HCT116 (cell line): Measurements from ENCODE around the gene TRPM6. TPM values are rescaled to one million over a fixed set of nuclear protein-coding genes. Genes with fewer than 3 reads are reported as not detected.

Experiments used
- ATAC-seq: fragments of 200-7000 bp; cut with Tn5 transposase; 2 replicates; pipeline ENCODE4 v1.9.1; 2020; ENCODE audit warnings: mild to moderate bottlenecking, moderate library complexity
- BruUV-seq: library from RNA; stranded (reverse); fragments of 400-500 nt; replicated peaks from 2 replicates; lab custom pipeline; 2021; lab: Mats Ljungman, UMichigan
- CTCF ChIA-PET: fragments of 300-600 bp; sonication (Branson Sonifier 250); formaldehyde crosslinking; loops from one replicate; lab custom pipeline; 2021; ENCODE audit warnings: antibody characterized with exemption; lab: Charles Lee
- POLR2A ChIA-PET: fragments of 300-600, 350-600 bp; sonication (Branson Sonifier 250); formaldehyde crosslinking; loops from one replicate; lab custom pipeline; 2021; ENCODE audit warnings: antibody characterized with exemption; lab: Charles Lee
- RAD21 ChIA-PET, 2 experiments: fragments of 300-600 bp; sonication (Branson Sonifier 250); formaldehyde crosslinking; loops; one replicate each; lab custom pipeline; 2023; ENCODE audit warnings: low total read pairs in 2 of 2; ENCODE audit not compliant: uncharacterized antibody in 2 of 2, unreplicated experiment in 2 of 2, low non-redundant PET in 1 of 2; lab: Charles Lee
- DNase-seq: peaks from one replicate; pipeline ENCODE4 v3.0.0-alpha.2; 2010; ENCODE audit warnings: low read depth, low spot score
- H2AFZ ChIP-seq: fragments of 200-600 bp; shearing (Covaris generic), sonication (generic); 2 replicates; pipeline ENCODE4 v1.6.1; 2017; ENCODE audit warnings: low read depth, mixed run types, mixed read lengths, antibody characterized with exemption, low read length; ENCODE audit not compliant: poor library complexity, severe bottlenecking
- H3K27ac ChIP-seq: 2 replicates; pipeline ENCODE4 v1.5.1; 2012; ENCODE audit warnings: low read depth, low read length
- H3K27me3 ChIP-seq: fragments of 200-600 bp; sonication (generic); 2 replicates; pipeline ENCODE4 v1.6.1; 2016; ENCODE audit warnings: mixed run types, low read length, mixed read lengths; ENCODE audit not compliant: insufficient read depth
- H3K36me3 ChIP-seq, 2 experiments: fragments of 200-500 bp in 1 of 2; fragments of 200-600 bp in 1 of 2; sonication (Bioruptor generic) in 1 of 2; sonication (generic) in 1 of 2; 2 replicates each; pipeline versions ENCODE4 v1.5.1 to v1.6.1; 2014 to 2016; ENCODE audit warnings: low read length in 2 of 2, inconsistent platforms in 1 of 2, mixed read lengths in 1 of 2, mixed run types in 1 of 2; ENCODE audit not compliant: insufficient read depth in 2 of 2, control insufficient read depth in 1 of 2
- H3K4me1 ChIP-seq, 2 experiments: fragments of 200-600 bp in 1 of 2; sonication (generic) in 1 of 2; 2 replicates each; pipeline versions ENCODE4 v1.5.1 to v1.6.1; 2012 to 2017; ENCODE audit warnings: low read length in 2 of 2, inconsistent platforms in 1 of 2, mild to moderate bottlenecking in 1 of 2, mixed read lengths in 1 of 2, mixed run types in 1 of 2, moderate library complexity in 1 of 2; ENCODE audit not compliant: insufficient read depth in 2 of 2, control insufficient read depth in 1 of 2
- H3K4me2 ChIP-seq: fragments of 200-600 bp; sonication (generic); 2 replicates; pipeline ENCODE4 v1.6.1; 2017; ENCODE audit warnings: mixed run types, low read length, mixed read lengths
- H3K4me3 ChIP-seq, 2 experiments: fragments of 200-600 bp in 1 of 2; sonication (generic) in 1 of 2; replicated peaks in 1 of 2; 2 replicates each; pipeline ENCODE4 v1.5.1; 2011 to 2016; ENCODE audit warnings: low read length in 2 of 2, control low read depth in 1 of 2, low read depth in 1 of 2, mild to moderate bottlenecking in 1 of 2, mixed read lengths in 1 of 2, mixed run types in 1 of 2
- H3K79me2 ChIP-seq: fragments of 200-600 bp; sonication (generic); 2 replicates; pipeline ENCODE4 v1.6.1; 2017; ENCODE audit warnings: mild to moderate bottlenecking, mixed run types, low read length, moderate library complexity, mixed read lengths; ENCODE audit not compliant: insufficient read depth
- H3K9ac ChIP-seq: fragments of 200-600 bp; sonication (generic); 2 replicates; pipeline ENCODE4 v1.6.1; 2016; ENCODE audit warnings: low read length, mixed read lengths
- H3K9me2 ChIP-seq: fragments of 200-600 bp; sonication (generic), shearing (Covaris generic); 2 replicates; pipeline ENCODE4 v1.6.1; 2017; ENCODE audit warnings: mixed run types, mild to moderate bottlenecking, moderate library complexity; ENCODE audit not compliant: insufficient read depth
- H3K9me3 ChIP-seq, 2 experiments: fragments of 200-500 bp in 1 of 2; fragments of 200-600 bp in 1 of 2; sonication (Bioruptor generic) in 1 of 2; sonication (generic) in 1 of 2; 2 replicates each; pipeline ENCODE4 v1.6.1; 2014 to 2017; ENCODE audit warnings: low read length in 2 of 2, mixed read lengths in 2 of 2, inconsistent platforms in 1 of 2, low read depth in 1 of 2, mild to moderate bottlenecking in 1 of 2, mixed run types in 1 of 2, moderate library complexity in 1 of 2; ENCODE audit not compliant: control insufficient read depth in 1 of 2, insufficient read depth in 1 of 2
- H4K20me1 ChIP-seq: fragments of 200-600 bp; sonication (generic), shearing (Covaris generic); 2 replicates; pipeline ENCODE4 v1.6.1; 2017; ENCODE audit warnings: mixed run types, mild to moderate bottlenecking, moderate library complexity; ENCODE audit not compliant: insufficient read depth
- CBX3 ChIP-seq: IDR thresholded peaks from 2 replicates; pipeline ENCODE4 v1.6.1; 2012; ENCODE audit warnings: low read depth
- EGR1 ChIP-seq: IDR thresholded peaks from 2 replicates; pipeline ENCODE4 v1.6.1; 2012; ENCODE audit warnings: low read depth
- EZH2 ChIP-seq: fragments of 200-600 bp; sonication (generic); IDR thresholded peaks from 2 replicates; pipeline ENCODE4 v1.6.1; 2017; ENCODE audit warnings: antibody characterized with exemption, mixed run types
- EZH2phosphoT487 ChIP-seq: fragments of 200-600 bp; IDR thresholded peaks from 2 replicates; pipeline ENCODE4 v1.6.1; 2018; ENCODE audit warnings: antibody characterized with exemption, borderline replicate concordance
- MAX ChIP-seq: IDR thresholded peaks from 2 replicates; pipeline ENCODE4 v1.6.1; 2012
- RAD21 ChIP-seq: IDR thresholded peaks from 2 replicates; pipeline ENCODE4 v1.6.1; 2012; ENCODE audit warnings: low read depth, mild to moderate bottlenecking
- REST ChIP-seq: IDR thresholded peaks from 2 replicates; pipeline ENCODE4 v1.6.1; 2012; ENCODE audit warnings: low read depth
- SIN3A ChIP-seq: IDR thresholded peaks from 2 replicates; pipeline ENCODE4 v1.6.1; 2012; ENCODE audit warnings: low read depth
- SRF ChIP-seq: IDR thresholded peaks from 2 replicates; pipeline ENCODE4 v1.6.1; 2012; ENCODE audit warnings: low read depth
- TCF7L2 ChIP-seq: IDR thresholded peaks from 2 replicates; pipeline ENCODE4 v1.7.0; 2011; ENCODE audit warnings: borderline replicate concordance, inconsistent platforms; ENCODE audit not compliant: insufficient read depth, insufficient read length; ENCODE audit errors: extremely low read depth
- YY1 ChIP-seq: IDR thresholded peaks from 2 replicates; pipeline ENCODE4 v1.6.1; 2011; ENCODE audit warnings: low read length, low read depth, moderate library complexity, mild to moderate bottlenecking; ENCODE audit not compliant: insufficient replicate concordance; ENCODE audit errors: extremely low read depth
- ZBTB33 ChIP-seq: IDR thresholded peaks from 2 replicates; pipeline ENCODE4 v1.6.1; 2011; ENCODE audit warnings: mild to moderate bottlenecking, low read length, moderate library complexity; ENCODE audit not compliant: insufficient replicate concordance; ENCODE audit errors: extremely low read depth
- intact Hi-C: fragments of 100-400 bp; cut with micrococcal nuclease; formaldehyde crosslinking; loops from 2 replicates; pipeline ENCODE4 v1.10.0; 2022
- total RNA-seq: library from RNA; stranded (reverse); gene quantifications from one replicate; pipeline ENCODE4 v1.2.1, GENCODE V29; 2021; ENCODE audit not compliant: unreplicated experiment

TRPM6 gene
- total RNA-seq, 1 experiment from 2014 or later, result 0.44 TPM

GRCh38 chr9:74910036-74910435, 22.3 kb upstream of the TRPM6 start:
- Histone ChIP-seq H3K9me3 (no peaks in the 10 kb centered on the region), H3K9ac (no peak overlapping the region), H3K27me3 (no peaks in the 10 kb centered on the region), H3K4me1 (no peaks in the 10 kb centered on the region), H3K4me2 (no peak overlapping the region), H3K4me3 (no peak overlapping the region), H2AFZ (no peak overlapping the region), H4K20me1 (no peaks in the 10 kb centered on the region), H3K79me2 (no peaks in the 10 kb centered on the region), H3K36me3 (no peaks in the 10 kb centered on the region), H3K9me2 (no peaks in the 10 kb centered on the region), H3K27ac (no peak overlapping the region)
- intact Hi-C loops, result no loop called here
- no TSS peak for BruUV-seq
- DNase-seq (no peak), ATAC-seq (0 out of 2 replicates have a peak, but pooled peaks have one; percentile 52)
- ChIA-PET POLR2A (no interaction called here), RAD21 (no interaction called here), CTCF (no interaction called here)
- TF ChIP-seq TCF7L2 (no peak), RAD21 (no peak), EZH2 (no peak), MAX (no peak), EGR1 (no peak), REST (no peak), ZBTB33 (no peak), CBX3 (no peak), SRF (no peak), YY1 (no peak), EZH2phosphoT487 (no peak), SIN3A (no peak)
